Measurements from ENCODE around the gene ZNF197.
"Not testable (repeated sequence)": the region's sequence is repeated elsewhere in the genome, so short reads cannot be mapped to it uniquely, and the experiment has no call there.

ZNF197 gene

GRCh38 chr3:44624749-44625480, at the start of gene ZNF197:
TSS of gene ZNF197 (plus strand) at chr3:44625036. CDS start at chr3:44629155, 4,119 bp downstream.
- DNase-seq: peak; percentile 57

GRCh38 chr3:44576613-44577012, 48.2 kb upstream of the ZNF197 start:
- DNase-seq: no peak

- not testable (repeated sequence) for DNase-seq
Observed at GRCh38 chr3:44577354-44577952, 47.4 kb upstream of the ZNF197 start.

- DNase-seq: not testable (repeated sequence)
Observed at GRCh38 chr3:44578316-44578715, 46.5 kb upstream of the ZNF197 start.

- not testable (repeated sequence) for DNase-seq
Observed at GRCh38 chr3:44578924-44579515, 45.8 kb upstream of the ZNF197 start.

- DNase-seq: not testable (repeated sequence)
Observed at GRCh38 chr3:44579749-44580148, 45.1 kb upstream of the ZNF197 start.

GRCh38 chr3:44580971-44581370, 43.9 kb upstream of the ZNF197 start:
- DNase-seq: not testable (repeated sequence)

- peak; percentile 2 for DNase-seq
Observed at GRCh38 chr3:44584646-44585501, 40.0 kb upstream of the ZNF197 start, which contains the start of gene ZNF660. TSS of gene ZNF660 (plus strand) at chr3:44584964. CDS start at chr3:44594194, 9,230 bp downstream.

GRCh38 chr3:44596621-44597020, 28.2 kb upstream of the ZNF197 start:
- no peak for DNase-seq

GRCh38 chr3:44601749-44602148, 23.1 kb upstream of the ZNF197 start:
- no peak for DNase-seq

- no peak for DNase-seq
Observed at GRCh38 chr3:44612678-44613077, 12.2 kb upstream of the ZNF197 start.

- DNase-seq: no peak
Observed at GRCh38 chr3:44628716-44629115, 3.9 kb downstream of the ZNF197 start.

- no peak for DNase-seq
Observed at GRCh38 chr3:44632193-44632592, 7.4 kb downstream of the ZNF197 start.

GRCh38 chr3:44642337-44642736, 17.5 kb downstream of the ZNF197 start:
- DNase-seq: no peak

GRCh38 chr3:44643024-44643423, 18.2 kb downstream of the ZNF197 start:
- no peak for DNase-seq

- no peak for DNase-seq
Observed at GRCh38 chr3:44647771-44648170, 22.9 kb downstream of the ZNF197 start.

- DNase-seq: peak; percentile 38
Observed at GRCh38 chr3:44648564-44649229, 23.9 kb downstream of the ZNF197 start, which contains the start of gene ZNF35. TSS of gene ZNF35 (plus strand) at chr3:44648732. CDS start at chr3:44651068, 2,336 bp downstream.

GRCh38 chr3:44649709-44650108, 24.9 kb downstream of the ZNF197 start:
- no peak for DNase-seq

- no peak for DNase-seq
Observed at GRCh38 chr3:44654039-44654438, 29.2 kb downstream of the ZNF197 start.

- no peak for DNase-seq
Observed at GRCh38 chr3:44659015-44659414, 34.2 kb downstream of the ZNF197 start.

GRCh38 chr3:44659434-44659833, 34.6 kb downstream of the ZNF197 start:
- no peak for DNase-seq

- DNase-seq: no peak
Observed at GRCh38 chr3:44661189-44661588, 36.4 kb downstream of the ZNF197 start.
